Diencephalon (tissue), 1 donor: ENCODE results near the gene DNAJC11. TPM values are rescaled to one million over a fixed set of nuclear protein-coding genes. Genes with fewer than 3 reads are reported as not detected.

Experiments used
- total RNA-seq: library from RNA; depleted of rRNA; stranded (reverse); fragments of >200 nt; gene quantifications from one replicate; pipeline ENCODE4 v1.2.3, GENCODE V29; 2014

DNAJC11 gene
- 35.8 TPM for total RNA-seq

DNA sequence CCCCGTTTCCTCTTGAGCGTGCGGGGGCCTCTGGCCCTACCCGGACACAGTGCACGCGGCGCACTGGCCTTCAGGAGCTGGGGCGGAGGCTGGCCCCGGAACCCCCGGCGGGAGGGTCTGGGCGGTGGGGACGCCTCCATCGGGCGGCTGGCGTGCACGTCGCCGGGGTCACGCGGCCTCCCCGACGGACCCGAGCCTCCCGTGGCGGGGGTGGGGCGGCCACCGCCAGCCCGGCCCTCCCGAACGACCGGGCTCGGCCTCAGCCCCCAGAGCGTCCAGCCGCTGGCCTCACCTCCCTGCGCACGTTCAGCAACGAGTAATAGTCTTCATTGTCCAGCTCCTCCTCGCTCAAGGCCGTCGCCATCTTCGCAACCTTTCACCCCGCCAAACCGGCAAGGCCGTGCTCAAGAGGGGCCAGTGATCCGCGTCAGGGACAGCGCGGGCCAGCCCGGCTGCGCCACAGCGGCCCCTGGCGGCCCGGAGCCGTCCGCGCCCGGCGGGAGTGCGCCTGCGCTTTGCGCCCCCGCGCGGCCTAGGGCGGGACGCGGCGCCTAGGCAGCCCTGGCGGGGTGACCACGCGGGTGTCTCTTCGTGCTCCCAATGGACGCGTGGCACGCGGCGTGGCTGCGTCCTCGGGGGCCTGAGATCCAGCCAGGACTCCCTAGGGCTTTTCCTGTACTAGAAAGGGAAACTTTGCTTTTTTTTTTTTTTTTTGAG lies at the start of gene DNAJC11:
Gene DNAJC11, minus strand, starts transcription at position 380 of the 717 bp plus-strand sequence. Its CDS starts 16 bp downstream, at position 364.

DNA sequence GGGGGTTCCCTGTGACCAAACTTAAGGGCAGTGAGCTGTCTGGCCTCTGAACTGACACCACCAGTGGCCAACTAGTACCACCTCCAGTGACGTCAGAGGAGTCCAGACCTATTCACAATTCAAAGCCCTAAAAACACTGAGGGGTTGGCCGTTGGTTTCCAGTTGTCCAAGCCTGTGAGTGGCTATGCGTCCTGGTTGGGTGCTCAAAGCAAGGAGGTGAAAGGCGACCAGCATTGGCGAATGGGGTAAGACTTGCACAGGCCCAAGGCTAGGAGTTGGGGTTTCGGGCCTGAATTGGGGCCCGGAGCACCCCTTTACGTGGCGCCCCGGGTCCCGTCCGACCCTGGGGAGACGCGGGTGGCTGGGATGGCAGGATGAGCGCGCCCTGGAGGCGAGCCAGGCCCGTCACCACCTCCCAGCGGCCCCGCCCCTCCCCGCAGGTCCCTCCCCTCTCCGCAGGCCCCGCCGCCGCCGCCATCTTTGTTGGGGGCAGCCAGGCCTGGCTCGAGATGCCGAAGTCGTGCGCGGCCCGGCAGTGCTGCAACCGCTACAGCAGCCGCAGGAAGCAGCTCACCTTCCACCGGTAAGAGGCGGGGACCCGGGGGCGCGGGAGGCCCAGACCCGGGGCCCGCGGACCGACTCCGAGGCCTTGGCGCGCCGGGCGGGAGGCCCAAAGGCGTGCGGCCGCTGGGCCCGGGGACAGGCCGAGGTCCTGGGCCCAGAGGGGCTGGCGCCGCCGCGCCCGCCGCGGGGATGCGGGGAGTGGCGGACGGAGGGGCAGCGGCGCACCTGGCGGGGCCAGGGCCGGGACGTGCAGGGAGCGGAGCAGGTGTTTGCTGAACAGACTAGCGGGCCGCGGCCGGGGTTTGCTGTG lies 76.7 kb downstream of the DNAJC11 start, which contains the start of gene THAP3:
Gene THAP3, plus strand, starts transcription at position 159 of the 874 bp plus-strand sequence. Its CDS starts 351 bp downstream, at position 510.

GRCh38 chr1:6613361-6614018 lies 88.1 kb downstream of the DNAJC11 start, which contains the start of gene PHF13:
TSS of gene PHF13 (plus strand) at chr1:6613731. CDS start at chr1:6614067, 336 bp downstream.

DNA sequence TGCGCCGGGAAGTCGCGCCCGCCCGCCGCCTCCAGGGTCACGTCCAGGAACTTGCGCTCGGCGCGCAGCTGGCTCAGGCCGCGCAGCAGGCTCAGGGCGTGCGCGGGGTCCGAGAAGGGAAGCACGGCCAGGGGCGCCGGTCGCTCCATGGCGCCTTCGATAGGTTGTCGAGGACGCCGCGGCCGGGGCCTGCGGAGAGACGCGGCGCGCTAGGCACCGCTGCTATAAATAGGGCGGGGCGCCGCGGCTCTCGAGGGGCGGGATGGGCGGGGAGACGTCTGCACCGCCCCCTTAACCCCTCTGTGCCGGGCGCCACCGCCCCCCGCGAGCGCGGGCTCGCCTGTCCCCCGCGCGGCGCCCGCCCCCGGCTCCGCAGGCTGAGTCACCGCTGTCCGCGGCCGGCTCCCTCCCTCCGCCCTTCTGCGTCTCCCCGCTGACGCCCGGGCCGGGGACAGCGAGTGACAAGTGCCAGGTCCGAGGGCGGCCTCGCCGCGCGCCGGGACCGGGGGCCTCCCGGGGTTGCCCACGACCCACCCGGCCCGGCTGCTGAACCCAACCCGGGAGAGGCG lies 98.9 kb downstream of the DNAJC11 start, which contains the start of gene KLHL21:
Gene KLHL21, minus strand, starts transcription at position 201 of the 569 bp plus-strand sequence. Its CDS starts 52 bp downstream, at position 149.

Other genes with a start within 250 kb of the DNAJC11 start
- gene TNFRSF25, start 235.6 kb downstream of the DNAJC11 start, total RNA-seq = 11.8 TPM
- 23.1 TPM for gene PLEKHG5, start 210.1 kb downstream of the DNAJC11 start, total RNA-seq
- 33.7 TPM for gene NOL9, start 147.3 kb downstream of the DNAJC11 start, total RNA-seq
- gene TAS1R1, start 146.5 kb downstream of the DNAJC11 start, total RNA-seq = not detected
- 15.5 TPM for gene ZBTB48, start 121.8 kb downstream of the DNAJC11 start, total RNA-seq
- gene KLHL21, start 98.9 kb downstream of the DNAJC11 start, total RNA-seq = 9.9 TPM
- 15.0 TPM for gene PHF13, start 88.1 kb downstream of the DNAJC11 start, total RNA-seq
- gene THAP3, start 76.9 kb downstream of the DNAJC11 start, total RNA-seq = 20.1 TPM
- 185 TPM for gene CAMTA1, start 83.6 kb upstream of the DNAJC11 start, total RNA-seq